HFFc6 (cell line): ENCODE measurements around the gene COX17. TPM values are rescaled to one million over a fixed set of nuclear protein-coding genes. Genes with fewer than 3 reads are reported as not detected.

Experiments used
- DNase-seq: peaks from one replicate; pipeline ENCODE4 v3.0.0-alpha.2; 2018
- H3K27ac Mint-ChIP-seq: 2 replicates; pipeline ENCODE4 v1.8.0; 2020; ENCODE audit warnings: mild to moderate bottlenecking, mixed read lengths
- H3K27me3 Mint-ChIP-seq: 2 replicates; pipeline ENCODE4 v1.8.0; 2021; ENCODE audit warnings: mild to moderate bottlenecking, moderate library complexity, mixed read lengths; ENCODE audit not compliant: insufficient read depth
- H3K36me3 Mint-ChIP-seq: 2 replicates; pipeline ENCODE4 v1.8.0; 2021; ENCODE audit warnings: low read depth, mixed read lengths
- H3K4me1 Mint-ChIP-seq: 2 replicates; pipeline ENCODE4 v1.8.0; 2020; ENCODE audit warnings: low read depth, mixed read lengths
- H3K4me3 Mint-ChIP-seq: 2 replicates; pipeline ENCODE4 v1.8.0; 2020; ENCODE audit warnings: mild to moderate bottlenecking, moderate library complexity, mixed read lengths
- H3K9me3 Mint-ChIP-seq: 2 replicates; pipeline ENCODE4 v1.8.0; 2020; ENCODE audit warnings: mild to moderate bottlenecking, mixed read lengths
- long read RNA-seq: library from polyadenylated mRNA; unstranded; transcript quantifications from one replicate; pipeline ENCODE4 v2.0.0, GENCODE V29; 2019
- total RNA-seq, 6 experiments: library from RNA; stranded (reverse); fragmentation: NEBNext Ultra II Directional; extraction: Animal tissue kit (Norgen Biotek cat#: 25700); gene quantifications; 2 replicates in 1 of 6; 3 replicates in 5 of 6; pipeline ENCODE4 v1.2.3, GENCODE V29; 2021
- TF ChIP-seq, protein P1 (sequence below): fragments of 200-600 bp; sonication (generic); IDR thresholded peaks from 2 replicates; pipeline ENCODE4 v1.5.0; 2021; ENCODE audit warnings: antibody characterized with exemption, mild to moderate bottlenecking

Gene COX17
- total RNA-seq = 10 to 100 TPM; 28.9 to 41.0 (median 35.2) TPM
- long read RNA-seq, transcript COX17-201 (3 exons, 684 nt) = major isoform, 80 of 88 reads
- long read RNA-seq, partial matches to known transcripts = 0 of 88 reads
- long read RNA-seq, other reads (novel, unspliced or antisense) = 5 of 88 reads

DNA sequence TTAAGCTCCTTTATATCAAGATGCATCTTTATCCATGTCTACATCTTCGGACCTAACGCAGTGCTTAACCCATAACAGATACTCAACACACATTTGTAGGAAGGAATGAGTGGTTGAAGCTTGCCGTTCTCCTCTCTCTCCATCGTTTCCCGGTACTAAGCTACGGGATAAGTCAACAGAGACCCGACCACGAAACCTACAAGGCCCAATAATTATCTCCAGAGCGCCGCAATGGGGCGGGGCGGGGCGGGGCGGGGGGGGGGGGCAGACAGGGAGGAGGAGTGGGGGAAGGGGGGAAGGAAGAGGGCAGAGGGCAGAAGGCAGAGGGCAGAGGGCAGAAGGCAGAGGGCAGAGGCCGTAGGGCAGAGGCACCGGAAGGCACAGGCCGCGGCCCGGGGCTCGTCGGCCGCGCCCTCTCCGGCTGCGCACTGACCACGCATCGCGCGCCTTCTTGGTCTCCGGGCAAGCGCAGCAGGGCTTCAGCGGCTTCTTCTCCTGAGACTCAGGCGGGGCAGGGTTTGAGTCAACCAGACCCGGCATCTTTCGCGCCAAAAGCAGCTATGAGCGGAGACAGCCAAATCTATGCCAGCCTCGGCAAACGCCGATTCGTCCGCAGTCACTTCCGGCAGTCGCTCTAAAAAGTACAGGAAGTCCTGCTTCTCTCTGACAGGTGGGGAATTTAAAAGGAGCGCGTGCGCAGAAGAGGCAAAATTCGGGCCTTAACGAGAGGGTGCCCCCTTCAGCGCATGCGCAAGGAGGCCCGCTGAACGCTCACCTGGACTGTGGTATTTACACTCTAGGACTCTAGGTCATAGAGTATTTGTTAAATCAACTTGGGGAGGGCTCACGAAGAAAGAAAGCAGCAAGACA is at the start of gene COX17:
Gene COX17, minus strand, starts transcription at position 636 of the 870 bp plus-strand sequence. Its CDS starts 96 bp downstream, at position 540.
- DNase-seq = peak; percentile 96
- peaks cover 28% of the 10 kb centered on the region for H3K4me1 Mint-ChIP-seq
- peak within 1 kb of the TSS; percentile 97 for H3K4me3 Mint-ChIP-seq
- peak within 1 kb of the TSS; percentile 94 for H3K27ac Mint-ChIP-seq
- H3K9me3 Mint-ChIP-seq = no peaks in the 10 kb centered on the region
- H3K36me3 Mint-ChIP-seq = peaks cover 4% of the 10 kb centered on the region; the same call in 1 of the 2 replicates
- H3K27me3 Mint-ChIP-seq = peaks cover 2% of the 10 kb centered on the region; the same call in 1 of the 2 replicates
- TF ChIP-seq, protein P1, sequence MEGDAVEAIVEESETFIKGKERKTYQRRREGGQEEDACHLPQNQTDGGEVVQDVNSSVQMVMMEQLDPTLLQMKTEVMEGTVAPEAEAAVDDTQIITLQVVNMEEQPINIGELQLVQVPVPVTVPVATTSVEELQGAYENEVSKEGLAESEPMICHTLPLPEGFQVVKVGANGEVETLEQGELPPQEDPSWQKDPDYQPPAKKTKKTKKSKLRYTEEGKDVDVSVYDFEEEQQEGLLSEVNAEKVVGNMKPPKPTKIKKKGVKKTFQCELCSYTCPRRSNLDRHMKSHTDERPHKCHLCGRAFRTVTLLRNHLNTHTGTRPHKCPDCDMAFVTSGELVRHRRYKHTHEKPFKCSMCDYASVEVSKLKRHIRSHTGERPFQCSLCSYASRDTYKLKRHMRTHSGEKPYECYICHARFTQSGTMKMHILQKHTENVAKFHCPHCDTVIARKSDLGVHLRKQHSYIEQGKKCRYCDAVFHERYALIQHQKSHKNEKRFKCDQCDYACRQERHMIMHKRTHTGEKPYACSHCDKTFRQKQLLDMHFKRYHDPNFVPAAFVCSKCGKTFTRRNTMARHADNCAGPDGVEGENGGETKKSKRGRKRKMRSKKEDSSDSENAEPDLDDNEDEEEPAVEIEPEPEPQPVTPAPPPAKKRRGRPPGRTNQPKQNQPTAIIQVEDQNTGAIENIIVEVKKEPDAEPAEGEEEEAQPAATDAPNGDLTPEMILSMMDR = no peak

- DNase-seq = no peak
- H3K27ac Mint-ChIP-seq = no peak overlapping the region
- H3K4me3 Mint-ChIP-seq = no peak overlapping the region
- peaks cover 5% of the 10 kb centered on the region for H3K4me1 Mint-ChIP-seq
- peaks cover 12% of the 10 kb centered on the region for H3K27me3 Mint-ChIP-seq
- H3K36me3 Mint-ChIP-seq = no peaks in the 10 kb centered on the region
- TF ChIP-seq, protein P1 = no peak
- no peaks in the 10 kb centered on the region for H3K9me3 Mint-ChIP-seq
Measured at GRCh38 chr3:119726909-119727308, 49.7 kb upstream of the COX17 start.

- H3K4me1 Mint-ChIP-seq = no peaks in the 10 kb centered on the region
- H3K4me3 Mint-ChIP-seq = no peak overlapping the region
- H3K27me3 Mint-ChIP-seq = peaks cover 14% of the 10 kb centered on the region
- H3K9me3 Mint-ChIP-seq = no peaks in the 10 kb centered on the region
- DNase-seq = no peak
- TF ChIP-seq, protein P1 = no peak
- no peak overlapping the region for H3K27ac Mint-ChIP-seq
- H3K36me3 Mint-ChIP-seq = no peaks in the 10 kb centered on the region
Measured at GRCh38 chr3:119723022-119723421, 45.8 kb upstream of the COX17 start.

DNA sequence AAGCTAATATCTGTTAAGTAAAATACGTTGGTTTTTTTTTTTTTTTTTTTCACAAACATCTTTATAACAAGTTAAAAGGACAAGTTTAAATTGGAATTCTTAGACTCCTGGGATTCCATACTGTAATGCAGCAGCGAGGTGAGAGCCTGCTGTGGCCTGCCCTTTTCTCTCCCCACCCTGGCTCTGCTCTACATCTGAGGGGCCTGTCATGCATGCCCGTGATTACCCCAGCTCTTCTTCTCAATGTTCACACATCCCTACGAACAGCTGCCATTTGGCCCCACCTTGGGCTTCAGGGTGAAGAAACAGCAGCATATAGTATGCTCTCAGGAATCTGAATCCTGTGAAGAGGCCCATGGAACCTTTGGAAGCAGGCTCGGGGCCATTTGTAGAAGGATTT is 40.3 kb upstream of the COX17 start:
- Mint-ChIP-seq H3K27ac (no peak overlapping the region), H3K4me1 (no peaks in the 10 kb centered on the region), H3K4me3 (no peak overlapping the region), H3K27me3 (peaks cover 18% of the 10 kb centered on the region), H3K36me3 (no peaks in the 10 kb centered on the region), H3K9me3 (no peaks in the 10 kb centered on the region)
- TF ChIP-seq, protein P1 = no peak
- no peak for DNase-seq

DNA sequence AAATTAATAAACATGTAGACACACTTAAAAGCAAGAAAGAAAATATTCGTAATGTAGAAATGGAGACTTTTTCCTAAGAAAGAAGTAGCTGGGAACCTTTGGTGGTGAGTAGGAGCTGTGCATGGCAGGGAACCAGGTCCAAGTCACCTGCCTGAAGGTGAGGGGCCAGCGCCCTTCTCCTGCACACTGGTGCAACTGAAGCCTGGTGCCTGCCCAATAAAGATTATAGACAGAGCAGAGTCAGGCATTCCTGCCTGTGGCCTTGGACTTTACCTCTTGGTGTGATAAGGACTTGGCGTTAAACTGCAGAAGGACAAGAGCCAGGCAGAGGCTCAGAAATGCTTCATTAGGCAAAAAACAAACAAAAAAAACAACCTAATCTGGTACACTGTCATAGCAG is 39.8 kb upstream of the COX17 start:
- TF ChIP-seq, protein P1 = no peak
- no peak overlapping the region for H3K27ac Mint-ChIP-seq
- no peaks in the 10 kb centered on the region for H3K4me1 Mint-ChIP-seq
- no peaks in the 10 kb centered on the region for H3K9me3 Mint-ChIP-seq
- H3K4me3 Mint-ChIP-seq = no peak overlapping the region
- peaks cover 17% of the 10 kb centered on the region for H3K27me3 Mint-ChIP-seq
- DNase-seq = no peak
- no peaks in the 10 kb centered on the region for H3K36me3 Mint-ChIP-seq
